Measurements from ENCODE around the gene MLH3.

The MLH3 gene

GRCh38 chr14:75049731-75050201, 1.5 kb downstream of the MLH3 start:
- peaks cover 0 to 6% of the 10 kb centered on the region in 2 donors for H3K36me3 ChIP-seq (ENCODE audit: control insufficient read depth in 2 of 2, insufficient read depth in 2 of 2, low read length in 2 of 2)
- no peak overlapping the region for H3K9ac ChIP-seq (ENCODE audit: low read length in 2 of 2)
- peak overlapping the region in 1 of 2 donors; percentile 79 for H3K4me3 ChIP-seq (ENCODE audit: low read length in 2 of 2)

GRCh38 chr14:75049136-75049535, 2.1 kb downstream of the MLH3 start:
- Histone ChIP-seq H3K4me3 (ENCODE audit: low read length in 2 of 2) (peak overlapping the region in 1 of 2 donors; percentile 17), H3K9ac (ENCODE audit: low read length in 2 of 2) (no peak overlapping the region), H3K9me3 (ENCODE audit: control insufficient read depth in 2 of 2, low read length in 2 of 2) (no peaks in the 10 kb centered on the region), H3K27ac (ENCODE audit: low read length) (no peak overlapping the region), H3K4me1 (ENCODE audit: control insufficient read depth, insufficient read depth, low read length) (peaks cover 3% of the 10 kb centered on the region), H3K36me3 (ENCODE audit: control insufficient read depth in 2 of 2, insufficient read depth in 2 of 2, low read length in 2 of 2) (peaks cover 0 to 6% of the 10 kb centered on the region in 2 donors), H3K27me3 (ENCODE audit: control insufficient read depth in 1 of 2, insufficient read depth in 2 of 2, low read length in 2 of 2) (no peaks in the 10 kb centered on the region)

More at GRCh38 chr14:75049731-75050201, 1.5 kb downstream of the MLH3 start:
- Histone ChIP-seq H3K27me3 (ENCODE audit: control insufficient read depth in 1 of 2, insufficient read depth in 2 of 2, low read length in 2 of 2) (no peaks in the 10 kb centered on the region), H3K4me1 (ENCODE audit: control insufficient read depth, insufficient read depth, low read length) (peaks cover 3% of the 10 kb centered on the region), H3K27ac (ENCODE audit: low read length) (no peak overlapping the region), H3K9me3 (ENCODE audit: control insufficient read depth in 2 of 2, low read length in 2 of 2) (no peaks in the 10 kb centered on the region)

- Histone ChIP-seq H3K4me1 (ENCODE audit: control insufficient read depth, insufficient read depth, low read length) (peaks cover 3% of the 10 kb centered on the region), H3K27ac (ENCODE audit: low read length) (no peak overlapping the region), H3K9me3 (ENCODE audit: control insufficient read depth in 2 of 2, low read length in 2 of 2) (no peaks in the 10 kb centered on the region)
These were observed 3.2 kb downstream of the MLH3 start for GRCh38 chr14:75048101-75048500.

GRCh38 chr14:75047506-75047905, 3.8 kb downstream of the MLH3 start:
- no peak overlapping the region for H3K27ac ChIP-seq (ENCODE audit: low read length)
- no peaks in the 10 kb centered on the region for H3K9me3 ChIP-seq (ENCODE audit: control insufficient read depth in 2 of 2, low read length in 2 of 2)
- H3K9ac ChIP-seq (ENCODE audit: low read length in 2 of 2) = no peak overlapping the region
- no peak overlapping the region for H3K4me3 ChIP-seq (ENCODE audit: low read length in 2 of 2)
- H3K36me3 ChIP-seq (ENCODE audit: control insufficient read depth in 2 of 2, insufficient read depth in 2 of 2, low read length in 2 of 2) = peaks cover 0 to 6% of the 10 kb centered on the region in 2 donors
- H3K27me3 ChIP-seq (ENCODE audit: control insufficient read depth in 1 of 2, insufficient read depth in 2 of 2, low read length in 2 of 2) = no peaks in the 10 kb centered on the region
- H3K4me1 ChIP-seq (ENCODE audit: control insufficient read depth, insufficient read depth, low read length) = peaks cover 3% of the 10 kb centered on the region

More at GRCh38 chr14:75048101-75048500, 3.2 kb downstream of the MLH3 start:
- Histone ChIP-seq H3K36me3 (ENCODE audit: control insufficient read depth in 2 of 2, insufficient read depth in 2 of 2, low read length in 2 of 2) (peaks cover 0 to 6% of the 10 kb centered on the region in 2 donors), H3K27me3 (ENCODE audit: control insufficient read depth in 1 of 2, insufficient read depth in 2 of 2, low read length in 2 of 2) (no peaks in the 10 kb centered on the region), H3K4me3 (ENCODE audit: low read length in 2 of 2) (no peak overlapping the region), H3K9ac (ENCODE audit: low read length in 2 of 2) (no peak overlapping the region)

GRCh38 chr14:75046899-75047298, 4.4 kb downstream of the MLH3 start:
- Histone ChIP-seq H3K9me3 (ENCODE audit: control insufficient read depth in 2 of 2, low read length in 2 of 2) (no peaks in the 10 kb centered on the region), H3K9ac (ENCODE audit: low read length in 2 of 2) (no peak overlapping the region)

GRCh38 chr14:75046275-75046674, 5.0 kb downstream of the MLH3 start:
- Histone ChIP-seq H3K36me3 (ENCODE audit: control insufficient read depth in 2 of 2, insufficient read depth in 2 of 2, low read length in 2 of 2) (peaks cover 3 to 9% of the 10 kb centered on the region in 2 donors), H3K4me3 (ENCODE audit: low read length in 2 of 2) (no peak overlapping the region), H3K27ac (ENCODE audit: low read length) (no peak overlapping the region), H3K27me3 (ENCODE audit: control insufficient read depth in 1 of 2, insufficient read depth in 2 of 2, low read length in 2 of 2) (no peaks in the 10 kb centered on the region), H3K9me3 (ENCODE audit: control insufficient read depth in 2 of 2, low read length in 2 of 2) (no peaks in the 10 kb centered on the region), H3K9ac (ENCODE audit: low read length in 2 of 2) (no peak overlapping the region), H3K4me1 (ENCODE audit: control insufficient read depth, insufficient read depth, low read length) (peaks cover 3% of the 10 kb centered on the region)

More at GRCh38 chr14:75046899-75047298, 4.4 kb downstream of the MLH3 start:
- Histone ChIP-seq H3K36me3 (ENCODE audit: control insufficient read depth in 2 of 2, insufficient read depth in 2 of 2, low read length in 2 of 2) (peaks cover 0 to 6% of the 10 kb centered on the region in 2 donors), H3K27me3 (ENCODE audit: control insufficient read depth in 1 of 2, insufficient read depth in 2 of 2, low read length in 2 of 2) (no peaks in the 10 kb centered on the region), H3K4me1 (ENCODE audit: control insufficient read depth, insufficient read depth, low read length) (peaks cover 3% of the 10 kb centered on the region), H3K4me3 (ENCODE audit: low read length in 2 of 2) (no peak overlapping the region), H3K27ac (ENCODE audit: low read length) (no peak overlapping the region)

GRCh38 chr14:75044752-75045151, 6.5 kb downstream of the MLH3 start:
- H3K27me3 ChIP-seq (ENCODE audit: control insufficient read depth in 1 of 2, insufficient read depth in 2 of 2, low read length in 2 of 2) = no peaks in the 10 kb centered on the region
- no peaks in the 10 kb centered on the region for H3K9me3 ChIP-seq (ENCODE audit: control insufficient read depth in 2 of 2, low read length in 2 of 2)
- no peak overlapping the region for H3K9ac ChIP-seq (ENCODE audit: low read length in 2 of 2)
- H3K4me1 ChIP-seq (ENCODE audit: control insufficient read depth, insufficient read depth, low read length) = no peaks in the 10 kb centered on the region
- H3K4me3 ChIP-seq (ENCODE audit: low read length in 2 of 2) = no peak overlapping the region
- peaks cover 3 to 13% of the 10 kb centered on the region in 2 donors for H3K36me3 ChIP-seq (ENCODE audit: control insufficient read depth in 2 of 2, insufficient read depth in 2 of 2, low read length in 2 of 2)
- no peak overlapping the region for H3K27ac ChIP-seq (ENCODE audit: low read length)

GRCh38 chr14:75044322-75044721, 6.9 kb downstream of the MLH3 start:
- Histone ChIP-seq H3K4me1 (ENCODE audit: control insufficient read depth, insufficient read depth, low read length) (no peaks in the 10 kb centered on the region), H3K27ac (ENCODE audit: low read length) (no peak overlapping the region), H3K36me3 (ENCODE audit: control insufficient read depth in 2 of 2, insufficient read depth in 2 of 2, low read length in 2 of 2) (peaks cover 3 to 11% of the 10 kb centered on the region in 2 donors), H3K9me3 (ENCODE audit: control insufficient read depth in 2 of 2, low read length in 2 of 2) (no peaks in the 10 kb centered on the region), H3K4me3 (ENCODE audit: low read length in 2 of 2) (no peak overlapping the region), H3K9ac (ENCODE audit: low read length in 2 of 2) (no peak overlapping the region), H3K27me3 (ENCODE audit: control insufficient read depth in 1 of 2, insufficient read depth in 2 of 2, low read length in 2 of 2) (no peaks in the 10 kb centered on the region)

- no peaks in the 10 kb centered on the region for H3K9me3 ChIP-seq (ENCODE audit: control insufficient read depth in 2 of 2, low read length in 2 of 2)
- H3K27me3 ChIP-seq (ENCODE audit: control insufficient read depth in 1 of 2, insufficient read depth in 2 of 2, low read length in 2 of 2) = no peaks in the 10 kb centered on the region
- no peak overlapping the region for H3K27ac ChIP-seq (ENCODE audit: low read length)
- no peak overlapping the region for H3K4me3 ChIP-seq (ENCODE audit: low read length in 2 of 2)
- no peaks in the 10 kb centered on the region for H3K4me1 ChIP-seq (ENCODE audit: control insufficient read depth, insufficient read depth, low read length)
- H3K9ac ChIP-seq (ENCODE audit: low read length in 2 of 2) = no peak overlapping the region
- H3K36me3 ChIP-seq (ENCODE audit: control insufficient read depth in 2 of 2, insufficient read depth in 2 of 2, low read length in 2 of 2) = peaks cover 5 to 16% of the 10 kb centered on the region in 2 donors
These were observed 9.2 kb downstream of the MLH3 start for GRCh38 chr14:75042035-75042434.

- no peak overlapping the region for H3K4me3 ChIP-seq (ENCODE audit: low read length in 2 of 2)
- no peaks in the 10 kb centered on the region for H3K27me3 ChIP-seq (ENCODE audit: control insufficient read depth in 1 of 2, insufficient read depth in 2 of 2, low read length in 2 of 2)
- no peaks in the 10 kb centered on the region for H3K9me3 ChIP-seq (ENCODE audit: control insufficient read depth in 2 of 2, low read length in 2 of 2)
- no peaks in the 10 kb centered on the region for H3K4me1 ChIP-seq (ENCODE audit: control insufficient read depth, insufficient read depth, low read length)
- H3K36me3 ChIP-seq (ENCODE audit: control insufficient read depth in 2 of 2, insufficient read depth in 2 of 2, low read length in 2 of 2) = peaks cover 9 to 16% of the 10 kb centered on the region in 2 donors
- no peak overlapping the region for H3K27ac ChIP-seq (ENCODE audit: low read length)
- H3K9ac ChIP-seq (ENCODE audit: low read length in 2 of 2) = no peak overlapping the region
These were observed 9.7 kb downstream of the MLH3 start for GRCh38 chr14:75041613-75042012.

- H3K36me3 ChIP-seq (ENCODE audit: control insufficient read depth in 2 of 2, insufficient read depth in 2 of 2, low read length in 2 of 2) = peaks cover 11 to 16% of the 10 kb centered on the region in 2 donors
- H3K4me3 ChIP-seq (ENCODE audit: low read length in 2 of 2) = no peak overlapping the region
- no peaks in the 10 kb centered on the region for H3K27me3 ChIP-seq (ENCODE audit: control insufficient read depth in 1 of 2, insufficient read depth in 2 of 2, low read length in 2 of 2)
- no peaks in the 10 kb centered on the region for H3K9me3 ChIP-seq (ENCODE audit: control insufficient read depth in 2 of 2, low read length in 2 of 2)
- no peaks in the 10 kb centered on the region for H3K4me1 ChIP-seq (ENCODE audit: control insufficient read depth, insufficient read depth, low read length)
- no peak overlapping the region for H3K9ac ChIP-seq (ENCODE audit: low read length in 2 of 2)
- no peak overlapping the region for H3K27ac ChIP-seq (ENCODE audit: low read length)
These were observed 10.3 kb downstream of the MLH3 start for GRCh38 chr14:75040959-75041358.
